Upper lobe of left lung (tissue), 4 donors: ENCODE data around the gene SURF6.

Experiments used
- POLR2A ChIP-seq, 4 donors: fragments of 450-650 bp; IDR thresholded peaks; one replicate each; pipeline ENCODE4 v1.5.1; 2016 to 2017; ENCODE audit warnings: antibody characterized with exemption in 4 of 4, mild to moderate bottlenecking in 2 of 4
- TF ChIP-seq, protein P1 (sequence below), 6 experiments: fragments of 450-650 bp in 4 of 6; fragments of 200-600 bp in 2 of 6; sonication (generic) in 2 of 6; IDR thresholded peaks; one replicate each; pipeline ENCODE4 v1.5.1; 2016 to 2019; ENCODE audit warnings: antibody characterized with exemption in 6 of 6

DNA sequence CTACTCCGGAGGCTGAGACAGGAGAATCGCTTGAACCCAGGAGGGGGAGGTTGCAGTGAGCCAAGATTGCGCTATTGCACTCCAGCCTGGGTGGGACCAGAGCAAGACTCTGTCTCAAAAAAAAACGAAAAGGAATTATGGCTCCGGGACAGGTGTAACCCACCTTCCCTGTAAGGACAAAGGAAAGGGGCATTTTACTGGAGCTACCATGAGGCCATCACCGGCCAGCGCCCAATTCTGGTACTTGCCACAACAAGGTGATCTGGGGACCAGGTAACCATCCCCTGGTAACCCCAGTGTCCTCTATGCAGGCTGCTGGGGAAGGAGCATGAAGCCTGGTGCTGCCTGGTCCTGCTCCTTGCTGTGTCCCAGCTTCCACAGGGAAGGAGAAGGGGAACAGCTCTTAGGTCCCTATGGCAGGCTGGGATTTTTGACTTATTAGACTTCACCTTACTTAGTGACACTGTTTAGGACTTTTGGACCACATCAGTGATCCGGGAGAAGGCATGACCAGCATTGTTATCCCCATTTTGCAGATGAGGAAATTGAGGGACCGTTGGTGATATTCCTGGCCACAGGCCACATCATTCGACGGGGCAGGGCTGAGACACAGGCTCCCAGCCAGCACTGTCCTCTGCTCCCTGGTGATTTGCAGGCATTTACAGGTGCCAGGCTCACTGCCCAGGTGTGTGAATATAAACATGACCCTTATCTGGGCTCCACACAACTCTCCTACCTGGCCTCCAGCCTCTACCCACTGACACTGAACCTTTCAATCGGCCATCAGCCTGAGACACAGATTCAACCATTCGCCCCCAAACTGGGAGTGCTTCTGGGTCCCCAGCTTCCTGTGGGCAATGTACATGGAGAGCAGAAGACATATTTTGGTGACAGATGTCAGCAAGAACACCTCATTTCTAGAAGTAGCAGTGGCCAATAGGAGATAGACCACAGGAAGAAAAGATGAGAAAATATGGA lies 34.4 kb downstream of the SURF6 start:
- TF ChIP-seq, protein P1, sequence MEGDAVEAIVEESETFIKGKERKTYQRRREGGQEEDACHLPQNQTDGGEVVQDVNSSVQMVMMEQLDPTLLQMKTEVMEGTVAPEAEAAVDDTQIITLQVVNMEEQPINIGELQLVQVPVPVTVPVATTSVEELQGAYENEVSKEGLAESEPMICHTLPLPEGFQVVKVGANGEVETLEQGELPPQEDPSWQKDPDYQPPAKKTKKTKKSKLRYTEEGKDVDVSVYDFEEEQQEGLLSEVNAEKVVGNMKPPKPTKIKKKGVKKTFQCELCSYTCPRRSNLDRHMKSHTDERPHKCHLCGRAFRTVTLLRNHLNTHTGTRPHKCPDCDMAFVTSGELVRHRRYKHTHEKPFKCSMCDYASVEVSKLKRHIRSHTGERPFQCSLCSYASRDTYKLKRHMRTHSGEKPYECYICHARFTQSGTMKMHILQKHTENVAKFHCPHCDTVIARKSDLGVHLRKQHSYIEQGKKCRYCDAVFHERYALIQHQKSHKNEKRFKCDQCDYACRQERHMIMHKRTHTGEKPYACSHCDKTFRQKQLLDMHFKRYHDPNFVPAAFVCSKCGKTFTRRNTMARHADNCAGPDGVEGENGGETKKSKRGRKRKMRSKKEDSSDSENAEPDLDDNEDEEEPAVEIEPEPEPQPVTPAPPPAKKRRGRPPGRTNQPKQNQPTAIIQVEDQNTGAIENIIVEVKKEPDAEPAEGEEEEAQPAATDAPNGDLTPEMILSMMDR (IDR thresholded peaks at IDR 0.05) = no peak
- no peak for TF ChIP-seq POLR2A (IDR thresholded peaks at IDR 0.05)
